ENCODE measurements around the gene DLGAP1. TPM values are rescaled to one million over a fixed set of nuclear protein-coding genes. Genes with fewer than 3 reads are reported as not detected.
A peak's percentile ranks its signal among the peaks of the same experiment; 100 is the strongest.

DLGAP1 gene
- total RNA-seq, 1 experiment from 2014 or later, result 23.2 TPM

DNA sequence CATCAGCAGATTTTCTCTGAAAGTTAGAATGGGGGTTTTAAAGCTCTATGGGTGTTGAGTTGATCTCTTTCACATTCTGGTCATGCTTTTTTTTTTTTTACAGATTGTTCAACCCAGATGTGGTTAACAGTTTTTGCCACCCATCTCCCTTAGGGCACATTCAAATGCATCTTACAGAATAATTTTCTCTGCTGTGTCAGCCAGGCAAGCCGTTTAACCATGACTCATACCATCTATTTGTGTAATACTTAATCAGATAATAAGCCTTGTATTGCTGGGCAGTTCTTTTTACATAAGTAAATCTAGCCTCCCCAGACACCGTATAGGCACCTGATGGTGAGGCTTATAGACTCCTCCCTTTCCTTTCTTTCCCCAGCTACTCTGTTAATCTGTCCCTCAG, 943.1 kb downstream of the DLGAP1 start:
- H4K5ac ChIP-seq (ENCODE audit: insufficient read length, low read depth, low read length), result no peak overlapping the region
- Mint-ChIP-seq H3K9me3 (no peaks in the 10 kb centered on the region), H3K4me1 (peaks cover 39 to 45% of the 10 kb centered on the region in 2 experiments), H3K27ac (peak overlapping the region in 1 of 3 experiments; percentile 50; a peak in 2 of 7 replicates), H3K4me3 (no peak overlapping the region), H3K36me3 (ENCODE audit: insufficient read depth in 1 of 3, low read depth in 3 of 3) (peaks cover 0 to 1% (median 0%) of the 10 kb centered on the region in 3 experiments; a peak in 1 of 7 replicates), H3K27me3 (ENCODE audit: low read depth) (no peaks in the 10 kb centered on the region)
- H2AFZ ChIP-seq (ENCODE audit: low read length), result no peak overlapping the region
- no peaks in the 10 kb centered on the region for H3K27me3 ChIP-seq (ENCODE audit: insufficient read depth, low read length)
- TF ChIP-seq, protein P1, sequence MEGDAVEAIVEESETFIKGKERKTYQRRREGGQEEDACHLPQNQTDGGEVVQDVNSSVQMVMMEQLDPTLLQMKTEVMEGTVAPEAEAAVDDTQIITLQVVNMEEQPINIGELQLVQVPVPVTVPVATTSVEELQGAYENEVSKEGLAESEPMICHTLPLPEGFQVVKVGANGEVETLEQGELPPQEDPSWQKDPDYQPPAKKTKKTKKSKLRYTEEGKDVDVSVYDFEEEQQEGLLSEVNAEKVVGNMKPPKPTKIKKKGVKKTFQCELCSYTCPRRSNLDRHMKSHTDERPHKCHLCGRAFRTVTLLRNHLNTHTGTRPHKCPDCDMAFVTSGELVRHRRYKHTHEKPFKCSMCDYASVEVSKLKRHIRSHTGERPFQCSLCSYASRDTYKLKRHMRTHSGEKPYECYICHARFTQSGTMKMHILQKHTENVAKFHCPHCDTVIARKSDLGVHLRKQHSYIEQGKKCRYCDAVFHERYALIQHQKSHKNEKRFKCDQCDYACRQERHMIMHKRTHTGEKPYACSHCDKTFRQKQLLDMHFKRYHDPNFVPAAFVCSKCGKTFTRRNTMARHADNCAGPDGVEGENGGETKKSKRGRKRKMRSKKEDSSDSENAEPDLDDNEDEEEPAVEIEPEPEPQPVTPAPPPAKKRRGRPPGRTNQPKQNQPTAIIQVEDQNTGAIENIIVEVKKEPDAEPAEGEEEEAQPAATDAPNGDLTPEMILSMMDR (conservative IDR thresholded peaks at IDR 0.05), result no peak
- H3K56ac ChIP-seq (ENCODE audit: insufficient read length, low read depth, low read length), result no peak overlapping the region
- H3K18ac ChIP-seq (ENCODE audit: insufficient read length, low read depth, low read length), result no peak overlapping the region
- no CpG with 5 or more reads among the region's 2 CpGs for WGBS (ENCODE audit: extremely low coverage, insufficient read length, low lambda C conversion rate)
- H3K27ac ChIP-seq (ENCODE audit: insufficient read length, low read depth, low read length), result no peak overlapping the region
- H3K79me1 ChIP-seq (ENCODE audit: insufficient read depth, low read depth, low read length, poor library complexity, severe bottlenecking), result no peaks in the 10 kb centered on the region
- no peaks in the 10 kb centered on the region for H3K79me2 ChIP-seq (ENCODE audit: insufficient read depth, low read length)
- H2BK15ac ChIP-seq (ENCODE audit: low read depth, low read length), result no peak overlapping the region
- no peaks in the 10 kb centered on the region for H3K9me3 ChIP-seq (ENCODE audit: control insufficient read depth, low read depth, low read length)
- no peak for DNase-seq
- no peaks in the 10 kb centered on the region; the same call in 1 of the 2 replicates for H3K4me1 ChIP-seq (ENCODE audit: insufficient read depth, low read length)
- H4K20me1 ChIP-seq (ENCODE audit: control insufficient read depth, insufficient read depth, insufficient read length), result no peaks in the 10 kb centered on the region
- H2BK5ac ChIP-seq (ENCODE audit: insufficient read length, low read length), result no peak overlapping the region
- no peak overlapping the region for H2BK20ac ChIP-seq (ENCODE audit: low read depth, low read length, poor library complexity, severe bottlenecking)
- H3K23me2 ChIP-seq (ENCODE audit: insufficient read length, low read depth, low read length, poor library complexity, severe bottlenecking), result no peaks in the 10 kb centered on the region
- H4K91ac ChIP-seq (ENCODE audit: insufficient read length, low read depth, low read length), result no peak overlapping the region
- no peak overlapping the region for H2BK12ac ChIP-seq (ENCODE audit: insufficient read length, low read depth, low read length)
- no peak overlapping the region for H4K8ac ChIP-seq (replicated peaks; ENCODE audit: insufficient read length, low read depth, low read length)
- H3K4me2 ChIP-seq (ENCODE audit: insufficient read depth, insufficient read length, low read length), result no peak overlapping the region
- H2AK5ac ChIP-seq (ENCODE audit: insufficient read length, low read length), result no peak overlapping the region
- H3K14ac ChIP-seq (ENCODE audit: insufficient read depth, low read length), result no peak overlapping the region
- no peak overlapping the region for H3K23ac ChIP-seq (ENCODE audit: insufficient read length, low read depth, low read length)
- H3T11ph ChIP-seq (ENCODE audit: low read length), result no peak overlapping the region
- no peak overlapping the region for H3K9ac ChIP-seq (ENCODE audit: extremely low read depth, insufficient read length, low read length)
- no peak overlapping the region for H2BK120ac ChIP-seq (ENCODE audit: low read depth, low read length, poor library complexity, severe bottlenecking)
- no peak overlapping the region for H3K4ac ChIP-seq (ENCODE audit: low read depth, low read length)
